ENCODE results near the gene SAMD11. TPM values are rescaled to one million over a fixed set of nuclear protein-coding genes. Genes with fewer than 3 reads are reported as not detected.

SAMD11 gene
- polyA plus RNA-seq, 1 of the 3 experiments (the other 2 are of a cell fraction), result 2.1 TPM

DNA sequence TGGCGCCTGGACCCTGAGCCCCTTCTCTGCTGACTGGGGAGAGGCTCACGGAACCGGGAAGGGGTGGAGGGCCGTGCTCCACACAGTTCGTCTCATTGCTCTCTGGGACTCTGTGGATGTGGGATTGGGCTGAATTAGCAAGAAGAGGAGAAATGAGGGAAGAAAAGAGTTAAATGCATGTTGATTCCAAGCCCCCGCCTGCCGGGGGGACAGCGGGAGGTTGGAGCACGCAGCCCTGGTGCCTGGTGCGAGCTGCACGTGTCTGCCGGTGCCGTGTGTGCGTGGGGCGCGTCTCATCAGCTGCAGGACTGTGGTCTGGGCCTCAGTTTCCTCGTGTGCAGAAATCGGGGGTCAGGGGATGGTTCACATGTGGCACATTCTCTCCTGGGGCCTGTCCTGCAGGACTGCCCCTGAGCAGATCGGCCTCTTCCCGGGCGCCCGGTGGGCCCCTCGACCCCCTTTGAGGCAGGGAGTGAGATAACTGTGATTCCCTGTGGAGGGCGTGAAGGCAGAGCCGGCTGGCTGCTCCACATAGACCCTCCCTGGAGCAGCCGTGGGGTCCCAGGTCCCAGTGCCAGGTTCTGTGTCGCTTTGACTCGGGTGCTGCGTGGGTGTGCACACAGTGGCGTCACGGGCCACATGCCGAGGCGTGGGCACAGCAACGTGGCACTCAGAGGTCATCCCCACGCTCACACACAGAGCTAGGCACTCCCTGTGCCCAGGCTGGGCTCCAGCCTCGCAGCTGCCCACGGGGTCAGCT lies 11.4 kb downstream of the SAMD11 start:
- POLR2A ChIA-PET, result no interaction called here
- H3K27me3 ChIP-seq (ENCODE audit: insufficient read depth), result no peaks in the 10 kb centered on the region
- no peak overlapping the region for H3K9ac ChIP-seq
- WGBS (ENCODE audit: low lambda C conversion rate), result 65% methylated on average over 18 of the region's 37 CpGs
- CTCF ChIA-PET, result interaction anchor here (0.9 to 1.0 kb wide), 2 partner anchors 22 to 49 kb away, joined by 3 read pairs; no protein-coding TSS in a partner anchor
- H3K9me3 ChIP-seq, result no peaks in the 10 kb centered on the region
- no peak for TF ChIP-seq MEF2A (IDR thresholded peaks at IDR 0.05; ENCODE audit: borderline replicate concordance, low read depth)
- TF ChIP-seq, protein P1, sequence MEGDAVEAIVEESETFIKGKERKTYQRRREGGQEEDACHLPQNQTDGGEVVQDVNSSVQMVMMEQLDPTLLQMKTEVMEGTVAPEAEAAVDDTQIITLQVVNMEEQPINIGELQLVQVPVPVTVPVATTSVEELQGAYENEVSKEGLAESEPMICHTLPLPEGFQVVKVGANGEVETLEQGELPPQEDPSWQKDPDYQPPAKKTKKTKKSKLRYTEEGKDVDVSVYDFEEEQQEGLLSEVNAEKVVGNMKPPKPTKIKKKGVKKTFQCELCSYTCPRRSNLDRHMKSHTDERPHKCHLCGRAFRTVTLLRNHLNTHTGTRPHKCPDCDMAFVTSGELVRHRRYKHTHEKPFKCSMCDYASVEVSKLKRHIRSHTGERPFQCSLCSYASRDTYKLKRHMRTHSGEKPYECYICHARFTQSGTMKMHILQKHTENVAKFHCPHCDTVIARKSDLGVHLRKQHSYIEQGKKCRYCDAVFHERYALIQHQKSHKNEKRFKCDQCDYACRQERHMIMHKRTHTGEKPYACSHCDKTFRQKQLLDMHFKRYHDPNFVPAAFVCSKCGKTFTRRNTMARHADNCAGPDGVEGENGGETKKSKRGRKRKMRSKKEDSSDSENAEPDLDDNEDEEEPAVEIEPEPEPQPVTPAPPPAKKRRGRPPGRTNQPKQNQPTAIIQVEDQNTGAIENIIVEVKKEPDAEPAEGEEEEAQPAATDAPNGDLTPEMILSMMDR (IDR thresholded peaks at IDR 0.05), result no peak
- TF ChIP-seq EP300 (IDR thresholded peaks at IDR 0.05; ENCODE audit: borderline replicate concordance in 1 of 2, low read depth in 1 of 2, low read length in 1 of 2), result no peak
- TF ChIP-seq, protein P2, sequence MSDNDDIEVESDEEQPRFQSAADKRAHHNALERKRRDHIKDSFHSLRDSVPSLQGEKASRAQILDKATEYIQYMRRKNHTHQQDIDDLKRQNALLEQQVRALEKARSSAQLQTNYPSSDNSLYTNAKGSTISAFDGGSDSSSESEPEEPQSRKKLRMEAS (IDR thresholded peaks at IDR 0.05; ENCODE audit: low read depth), result no peak
- TF ChIP-seq FOXM1 (IDR thresholded peaks at IDR 0.05; ENCODE audit: low read depth), result no peak
- TF ChIP-seq, protein P3, sequence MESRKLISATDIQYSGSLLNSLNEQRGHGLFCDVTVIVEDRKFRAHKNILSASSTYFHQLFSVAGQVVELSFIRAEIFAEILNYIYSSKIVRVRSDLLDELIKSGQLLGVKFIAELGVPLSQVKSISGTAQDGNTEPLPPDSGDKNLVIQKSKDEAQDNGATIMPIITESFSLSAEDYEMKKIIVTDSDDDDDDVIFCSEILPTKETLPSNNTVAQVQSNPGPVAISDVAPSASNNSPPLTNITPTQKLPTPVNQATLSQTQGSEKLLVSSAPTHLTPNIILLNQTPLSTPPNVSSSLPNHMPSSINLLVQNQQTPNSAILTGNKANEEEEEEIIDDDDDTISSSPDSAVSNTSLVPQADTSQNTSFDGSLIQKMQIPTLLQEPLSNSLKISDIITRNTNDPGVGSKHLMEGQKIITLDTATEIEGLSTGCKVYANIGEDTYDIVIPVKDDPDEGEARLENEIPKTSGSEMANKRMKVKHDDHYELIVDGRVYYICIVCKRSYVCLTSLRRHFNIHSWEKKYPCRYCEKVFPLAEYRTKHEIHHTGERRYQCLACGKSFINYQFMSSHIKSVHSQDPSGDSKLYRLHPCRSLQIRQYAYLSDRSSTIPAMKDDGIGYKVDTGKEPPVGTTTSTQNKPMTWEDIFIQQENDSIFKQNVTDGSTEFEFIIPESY (IDR thresholded peaks at IDR 0.05; ENCODE audit: borderline replicate concordance, low read depth), result no peak
- TF ChIP-seq YY1 (IDR thresholded peaks at IDR 0.05; ENCODE audit: low read depth), result no peak
- TF ChIP-seq TCF12 (IDR thresholded peaks at IDR 0.05), result no peak
- DNase-seq, result no peak
- H3K4me1 ChIP-seq (ENCODE audit: control insufficient read depth in 1 of 2, insufficient read depth in 2 of 2, low read depth in 1 of 2, low read length in 1 of 2), result peaks cover 0 to 24% of the 10 kb centered on the region in 2 experiments; a peak in 1 of 4 replicates
- H3K4me3 ChIP-seq (ENCODE audit: low read depth in 2 of 2, low read length in 1 of 2), result no peak overlapping the region
- H3K4me2 ChIP-seq, result no peak overlapping the region
- no peak overlapping the region for H2AFZ ChIP-seq (ENCODE audit: low read depth)
- H4K20me1 ChIP-seq (ENCODE audit: insufficient read depth), result no peaks in the 10 kb centered on the region
- no peak overlapping the region for H3K27ac ChIP-seq (ENCODE audit: low read depth in 2 of 2, low read length in 1 of 2)
- no peaks in the 10 kb centered on the region for H3K9me2 ChIP-seq
- no peaks in the 10 kb centered on the region for H3K36me3 ChIP-seq (replicated peaks in 1 of 2; ENCODE audit: control insufficient read depth in 1 of 2, insufficient read depth in 2 of 2, low read length in 1 of 2)
- H3K79me2 ChIP-seq (ENCODE audit: insufficient read depth), result no peaks in the 10 kb centered on the region
- H3F3A ChIP-seq (replicated peaks; ENCODE audit: insufficient read depth), result peaks cover 8% of the 10 kb centered on the region

DNA sequence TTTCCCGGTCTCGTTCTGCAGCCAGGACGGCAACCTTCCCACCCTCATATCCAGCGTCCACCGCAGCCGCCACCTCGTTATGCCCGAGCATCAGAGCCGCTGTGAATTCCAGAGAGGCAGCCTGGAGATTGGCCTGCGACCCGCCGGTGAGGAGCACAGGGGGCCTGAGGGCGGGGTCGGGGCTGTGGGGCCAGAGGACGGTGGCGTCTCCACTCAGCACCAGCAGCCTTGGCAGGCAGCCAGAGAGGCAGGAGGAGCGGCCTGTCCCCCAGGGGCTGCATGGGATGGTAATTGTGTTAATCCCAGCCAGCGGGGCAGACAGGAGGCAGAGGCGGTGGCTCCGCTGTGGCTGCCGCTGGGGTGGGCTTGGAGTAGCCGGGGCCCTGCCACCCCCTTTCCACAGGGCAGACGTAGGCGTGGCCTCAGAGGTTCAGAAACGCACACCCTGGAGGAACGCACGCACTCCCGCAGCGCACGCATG lies 12.1 kb downstream of the SAMD11 start:
- 43% methylated on average over 8 of the region's 30 CpGs for WGBS (ENCODE audit: low lambda C conversion rate)
- peak; percentile 94 for DNase-seq
- ChIA-PET CTCF (interaction anchor here (1.0 kb wide), 1 partner anchor 49 kb away, joined by 3 read pairs; no protein-coding TSS in a partner anchor), POLR2A (no interaction called here)
- no peak overlapping the region for H3K9ac ChIP-seq
- no peaks in the 10 kb centered on the region for H3K27me3 ChIP-seq (ENCODE audit: insufficient read depth)
- H3K27ac ChIP-seq (ENCODE audit: low read depth in 2 of 2, low read length in 1 of 2), result no peak overlapping the region
- H3K9me3 ChIP-seq, result no peaks in the 10 kb centered on the region
- H3K36me3 ChIP-seq (replicated peaks in 1 of 2; ENCODE audit: control insufficient read depth in 1 of 2, insufficient read depth in 2 of 2, low read length in 1 of 2), result no peaks in the 10 kb centered on the region
- H3K4me3 ChIP-seq (ENCODE audit: low read depth in 2 of 2, low read length in 1 of 2), result no peak overlapping the region
- H3K4me1 ChIP-seq (ENCODE audit: control insufficient read depth in 1 of 2, insufficient read depth in 2 of 2, low read depth in 1 of 2, low read length in 1 of 2), result peaks cover 0 to 29% of the 10 kb centered on the region in 2 experiments; a peak in 1 of 4 replicates
- H3K9me2 ChIP-seq, result no peaks in the 10 kb centered on the region
- no peak overlapping the region for H2AFZ ChIP-seq (ENCODE audit: low read depth)
- no peaks in the 10 kb centered on the region for H3K79me2 ChIP-seq (ENCODE audit: insufficient read depth)
- H4K20me1 ChIP-seq (ENCODE audit: insufficient read depth), result no peaks in the 10 kb centered on the region
- H3F3A ChIP-seq (replicated peaks; ENCODE audit: insufficient read depth), result peaks cover 8% of the 10 kb centered on the region
- peak; percentile 33; the same call in 1 of the 2 replicates for TF ChIP-seq RCOR1 (IDR thresholded peaks at IDR 0.05; ENCODE audit: low read length)
- TF ChIP-seq RAD21 (IDR thresholded peaks at IDR 0.05; ENCODE audit: low read length), result no peak
- no peak for TF ChIP-seq TEAD4 (IDR thresholded peaks at IDR 0.05; ENCODE audit: borderline replicate concordance, insufficient read depth)
- TF ChIP-seq, protein P3 (IDR thresholded peaks at IDR 0.05; ENCODE audit: borderline replicate concordance, low read depth), result no peak
- TF ChIP-seq, protein P4, sequence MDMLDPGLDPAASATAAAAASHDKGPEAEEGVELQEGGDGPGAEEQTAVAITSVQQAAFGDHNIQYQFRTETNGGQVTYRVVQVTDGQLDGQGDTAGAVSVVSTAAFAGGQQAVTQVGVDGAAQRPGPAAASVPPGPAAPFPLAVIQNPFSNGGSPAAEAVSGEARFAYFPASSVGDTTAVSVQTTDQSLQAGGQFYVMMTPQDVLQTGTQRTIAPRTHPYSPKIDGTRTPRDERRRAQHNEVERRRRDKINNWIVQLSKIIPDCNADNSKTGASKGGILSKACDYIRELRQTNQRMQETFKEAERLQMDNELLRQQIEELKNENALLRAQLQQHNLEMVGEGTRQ (IDR thresholded peaks at IDR 0.05; ENCODE audit: borderline replicate concordance, low read depth, low read length), result no peak
- no peak overlapping the region for H3K4me2 ChIP-seq
